Right lobe of liver (tissue), 4 donors: ENCODE data around the gene DHX57.

ENCODE experiments used
- POLR2A ChIP-seq: fragments of 450-650 bp; IDR thresholded peaks from one replicate; pipeline ENCODE4 v1.6.1; 2017; ENCODE audit warnings: antibody characterized with exemption, mild to moderate bottlenecking
- TF ChIP-seq, protein P1 (sequence below), 4 donors: fragments of 200-600 bp in 3 of 4; fragments of 450-650 bp in 1 of 4; IDR thresholded peaks; one replicate each; pipeline versions ENCODE4 v1.5.1 to v1.8.0; 2016 to 2022; ENCODE audit warnings: antibody characterized with exemption in 4 of 4, mild to moderate bottlenecking in 2 of 4
- donor health status: DM: no; HTN: no; CAD: no.
- donor health status: DM: no; HTN: no; CAD: no.
- donor health status: DM: no; HTN: yes; CAD: no.

DNA sequence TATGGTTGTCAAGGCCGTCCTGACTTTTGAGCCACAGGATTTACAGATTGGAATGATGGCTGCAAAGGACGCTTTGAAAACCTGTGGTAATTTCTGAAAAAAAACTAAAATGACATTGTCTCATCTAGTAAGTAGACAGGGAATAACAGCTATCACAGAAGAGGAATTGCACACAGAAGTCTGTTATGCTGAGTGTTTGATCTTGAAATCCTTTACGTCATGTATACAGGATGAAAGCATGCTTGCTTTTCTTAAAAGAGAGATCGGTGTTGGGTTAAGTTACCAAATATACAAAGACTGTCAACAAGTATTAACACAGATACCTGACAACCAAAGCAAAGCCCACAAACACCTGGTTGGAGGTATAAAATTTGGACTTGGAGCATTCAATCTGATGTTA, 112.0 kb downstream of the DHX57 start:
- no peak for TF ChIP-seq POLR2A
- TF ChIP-seq, protein P1, sequence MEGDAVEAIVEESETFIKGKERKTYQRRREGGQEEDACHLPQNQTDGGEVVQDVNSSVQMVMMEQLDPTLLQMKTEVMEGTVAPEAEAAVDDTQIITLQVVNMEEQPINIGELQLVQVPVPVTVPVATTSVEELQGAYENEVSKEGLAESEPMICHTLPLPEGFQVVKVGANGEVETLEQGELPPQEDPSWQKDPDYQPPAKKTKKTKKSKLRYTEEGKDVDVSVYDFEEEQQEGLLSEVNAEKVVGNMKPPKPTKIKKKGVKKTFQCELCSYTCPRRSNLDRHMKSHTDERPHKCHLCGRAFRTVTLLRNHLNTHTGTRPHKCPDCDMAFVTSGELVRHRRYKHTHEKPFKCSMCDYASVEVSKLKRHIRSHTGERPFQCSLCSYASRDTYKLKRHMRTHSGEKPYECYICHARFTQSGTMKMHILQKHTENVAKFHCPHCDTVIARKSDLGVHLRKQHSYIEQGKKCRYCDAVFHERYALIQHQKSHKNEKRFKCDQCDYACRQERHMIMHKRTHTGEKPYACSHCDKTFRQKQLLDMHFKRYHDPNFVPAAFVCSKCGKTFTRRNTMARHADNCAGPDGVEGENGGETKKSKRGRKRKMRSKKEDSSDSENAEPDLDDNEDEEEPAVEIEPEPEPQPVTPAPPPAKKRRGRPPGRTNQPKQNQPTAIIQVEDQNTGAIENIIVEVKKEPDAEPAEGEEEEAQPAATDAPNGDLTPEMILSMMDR (IDR thresholded peaks at IDR 0.05), result no peak
